Hepatocyte (in vitro differentiated cells): ENCODE measurements around the gene EGFL7. TPM values are rescaled to one million over a fixed set of nuclear protein-coding genes. Genes with fewer than 3 reads are reported as not detected.
A peak's percentile ranks its signal among the peaks of the same experiment; 100 is the strongest.

ENCODE experiments used
- DNase-seq: peaks from one replicate; pipeline ENCODE4 v3.0.0-alpha.2; 2016; ENCODE audit warnings: low spot score
- H2AFZ ChIP-seq: fragments of 200-600 bp; sonication (generic); 2 replicates; pipeline ENCODE4 v1.6.0; 2016; ENCODE audit warnings: antibody characterized with exemption, mild to moderate bottlenecking
- H3K27ac ChIP-seq: fragments of 200-600 bp; sonication (generic); 2 replicates; pipeline ENCODE4 v1.5.1; 2016; ENCODE audit warnings: mild to moderate bottlenecking
- H3K27me3 ChIP-seq: fragments of 200-600 bp; sonication (generic); 2 replicates; pipeline ENCODE4 v1.6.1; 2016
- H3K36me3 ChIP-seq: fragments of 200-600 bp; sonication (generic); replicated peaks from 2 replicates; pipeline ENCODE4 v1.5.1; 2016; ENCODE audit warnings: low read depth; ENCODE audit not compliant: insufficient read depth
- H3K4me1 ChIP-seq: fragments of 200-600 bp; sonication (generic); 2 replicates; pipeline ENCODE4 v1.5.1; 2016; ENCODE audit warnings: mild to moderate bottlenecking, moderate library complexity; ENCODE audit not compliant: insufficient read depth
- H3K4me2 ChIP-seq: fragments of 200-600 bp; sonication (generic); 2 replicates; pipeline ENCODE4 v1.6.0; 2016
- H3K4me3 ChIP-seq: fragments of 200-600 bp; sonication (generic); 2 replicates; pipeline ENCODE4 v1.5.1; 2016; ENCODE audit warnings: mild to moderate bottlenecking
- H3K79me2 ChIP-seq: fragments of 200-600 bp; sonication (generic); 2 replicates; pipeline ENCODE4 v1.6.0; 2017; ENCODE audit warnings: mild to moderate bottlenecking
- H3K9me2 ChIP-seq: fragments of 200-600 bp; sonication (generic); replicated peaks from 2 replicates; pipeline ENCODE4 v1.6.0; 2017; ENCODE audit warnings: mild to moderate bottlenecking; ENCODE audit not compliant: insufficient read depth
- H3K9me3 ChIP-seq: fragments of 200-600 bp; sonication (generic); 2 replicates; pipeline ENCODE4 v1.5.1; 2016; ENCODE audit warnings: low read depth, mild to moderate bottlenecking
- H4K20me1 ChIP-seq: fragments of 200-600 bp; sonication (generic); 2 replicates; pipeline ENCODE4 v1.6.0; 2016; ENCODE audit warnings: mild to moderate bottlenecking; ENCODE audit not compliant: insufficient read depth, poor library complexity, severe bottlenecking
- CTCF ChIP-seq: fragments of 200-600 bp; sonication (generic); IDR thresholded peaks from 2 replicates; pipeline ENCODE4 v1.5.1; 2016; ENCODE audit warnings: antibody characterized with exemption, mild to moderate bottlenecking; ENCODE audit not compliant: poor library complexity
- EZH2 ChIP-seq: fragments of 200-600 bp; sonication (generic); IDR thresholded peaks from 2 replicates; pipeline ENCODE4 v1.6.1; 2016; ENCODE audit warnings: antibody characterized with exemption, mild to moderate bottlenecking, borderline replicate concordance
- EZH2phosphoT487 ChIP-seq: fragments of 200-600 bp; sonication (generic); IDR thresholded peaks from one replicate; pipeline ENCODE4 v1.6.1; 2018; ENCODE audit warnings: antibody characterized with exemption, mild to moderate bottlenecking, low read depth, moderate library complexity; ENCODE audit not compliant: unreplicated experiment, severe bottlenecking
- WGBS: methylation state at CpG from one replicate; pipeline ENCODE4 v1.1.6; 2016; ENCODE audit warnings: low lambda C conversion rate; ENCODE audit errors: missing lambda C conversion rate; 5-methylcytosine and 5-hydroxymethylcytosine counted together
- polyA plus RNA-seq: library from polyadenylated mRNA; unstranded; fragments of >200 nt; fragmentation: Nextera tagmentation; extraction: Ambion mirVana; gene quantifications from 2 replicates; pipeline ENCODE4 v1.2.1, GENCODE V29; 2016
- total RNA-seq: library from RNA; depleted of rRNA; stranded (reverse); fragments of >200 nt; gene quantifications from 2 replicates; pipeline ENCODE4 v1.2.3, GENCODE V29; 2014

Gene EGFL7
- total and polyA plus RNA-seq, 2 experiments from 2014 or later: 50.0 to 82.5 TPM

GRCh38 chr9:136653323-136654079 lies 9.2 kb upstream of the EGFL7 start:
- no peaks in the 10 kb centered on the region for H3K9me3 ChIP-seq
- 83% methylated on average over 42 of the region's 43 CpGs for WGBS
- no peaks in the 10 kb centered on the region for H4K20me1 ChIP-seq
- DNase-seq: no peak
- H2AFZ ChIP-seq: no peak overlapping the region
- no peak overlapping the region for H3K27ac ChIP-seq
- no peaks in the 10 kb centered on the region for H3K36me3 ChIP-seq
- H3K4me3 ChIP-seq: no peak overlapping the region
- H3K27me3 ChIP-seq: no peaks in the 10 kb centered on the region
- no peaks in the 10 kb centered on the region for H3K4me1 ChIP-seq
- no peaks in the 10 kb centered on the region for H3K79me2 ChIP-seq
- no peaks in the 10 kb centered on the region for H3K9me2 ChIP-seq
- no peak overlapping the region for H3K4me2 ChIP-seq
- TF ChIP-seq CTCF (no peak), EZH2phosphoT487 (no peak), EZH2 (no peak)

- Histone ChIP-seq H3K4me3 (no peak overlapping the region), H3K27me3 (no peaks in the 10 kb centered on the region), H3K4me2 (no peak overlapping the region), H3K9me2 (no peaks in the 10 kb centered on the region), H3K9me3 (no peaks in the 10 kb centered on the region), H2AFZ (no peak overlapping the region), H4K20me1 (no peaks in the 10 kb centered on the region), H3K4me1 (no peaks in the 10 kb centered on the region), H3K36me3 (no peaks in the 10 kb centered on the region), H3K27ac (no peak overlapping the region), H3K79me2 (no peaks in the 10 kb centered on the region)
- DNase-seq: no peak
- WGBS: 92% methylated on average over 15 of the region's 15 CpGs
- TF ChIP-seq EZH2phosphoT487 (no peak), EZH2 (no peak), CTCF (no peak)
Observed at GRCh38 chr9:136654820-136655535, 7.7 kb upstream of the EGFL7 start.

- no peaks in the 10 kb centered on the region for H3K27me3 ChIP-seq
Observed at GRCh38 chr9:136655536-136656182, 7.1 kb upstream of the EGFL7 start.

More at GRCh38 chr9:136655536-136656182, 7.1 kb upstream of the EGFL7 start:
- Histone ChIP-seq H3K4me1 (no peaks in the 10 kb centered on the region), H2AFZ (peak overlapping the region; percentile 35), H3K9me3 (no peaks in the 10 kb centered on the region), H3K27ac (no peak overlapping the region), H3K9me2 (no peaks in the 10 kb centered on the region), H3K4me3 (no peak overlapping the region), H3K36me3 (no peaks in the 10 kb centered on the region), H4K20me1 (no peaks in the 10 kb centered on the region), H3K4me2 (no peak overlapping the region), H3K79me2 (no peaks in the 10 kb centered on the region)
- no peak for TF ChIP-seq EZH2
- no peak for TF ChIP-seq EZH2phosphoT487
- TF ChIP-seq CTCF: no peak
- DNase-seq: no peak
- WGBS: 77% methylated on average over 16 of the region's 18 CpGs
